ENCODE measurements around the gene EFNB2.
A peak's percentile ranks its signal among the peaks of the same experiment; 100 is the strongest.

The EFNB2 gene

DNA sequence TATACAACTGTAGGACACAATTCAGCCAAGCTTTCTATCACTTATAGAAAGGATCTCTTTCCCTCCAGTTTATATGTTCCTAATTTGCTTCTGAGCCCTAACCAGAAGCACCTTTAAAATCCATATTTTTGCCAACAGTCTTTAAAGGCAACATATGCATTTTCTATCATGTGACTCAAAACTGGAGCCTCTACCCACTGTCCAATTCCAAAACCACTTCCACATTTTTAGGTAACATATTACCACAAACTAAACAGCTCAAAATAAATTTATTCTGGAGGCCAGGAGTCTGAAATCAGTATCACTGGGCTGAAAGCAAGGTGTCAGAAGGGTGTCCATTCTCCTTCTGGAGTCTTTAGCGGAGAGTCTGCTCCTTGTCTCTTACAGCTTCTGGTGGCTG lies 15.9 kb upstream of the EFNB2 start:
- peaks cover 20 to 61% of the 10 kb centered on the region in 2 donors for H3K36me3 ChIP-seq (ENCODE audit: control insufficient read depth in 1 of 2, insufficient read depth in 2 of 2, low read length in 2 of 2)

GRCh38 chr13:106550570-106551135 lies 15.2 kb upstream of the EFNB2 start:
- no peaks in the 10 kb centered on the region for H3K27me3 ChIP-seq (ENCODE audit: control insufficient read depth in 1 of 2, insufficient read depth in 2 of 2, low read length in 2 of 2)
- peaks cover 13 to 54% of the 10 kb centered on the region in 2 donors for H3K36me3 ChIP-seq (ENCODE audit: control insufficient read depth in 1 of 2, insufficient read depth in 2 of 2, low read length in 2 of 2)
- no peak overlapping the region for H3K4me3 ChIP-seq (ENCODE audit: low read depth in 1 of 2, low read length in 2 of 2)
- no peaks in the 10 kb centered on the region for H3K4me1 ChIP-seq (ENCODE audit: control insufficient read depth in 1 of 2, insufficient read depth in 2 of 2, low read length in 2 of 2)
- H3K27ac ChIP-seq (ENCODE audit: low read depth, low read length), result no peak overlapping the region
- no peak overlapping the region for H3K9ac ChIP-seq (ENCODE audit: low read depth in 1 of 2, low read length in 2 of 2)
- H3K9me3 ChIP-seq (ENCODE audit: control insufficient read depth in 1 of 2, low read length in 2 of 2), result no peaks in the 10 kb centered on the region

More for the DNA sequence above, 15.9 kb upstream of the EFNB2 start:
- no peaks in the 10 kb centered on the region for H3K4me1 ChIP-seq (ENCODE audit: control insufficient read depth in 1 of 2, insufficient read depth in 2 of 2, low read length in 2 of 2)
- no peaks in the 10 kb centered on the region for H3K9me3 ChIP-seq (ENCODE audit: control insufficient read depth in 1 of 2, low read length in 2 of 2)
- H3K9ac ChIP-seq (ENCODE audit: low read depth in 1 of 2, low read length in 2 of 2), result no peak overlapping the region
- no peak overlapping the region for H3K27ac ChIP-seq (ENCODE audit: low read depth, low read length)
- H3K27me3 ChIP-seq (ENCODE audit: control insufficient read depth in 1 of 2, insufficient read depth in 2 of 2, low read length in 2 of 2), result no peaks in the 10 kb centered on the region
- no peak overlapping the region for H3K4me3 ChIP-seq (ENCODE audit: low read depth in 1 of 2, low read length in 2 of 2)

- H3K4me1 ChIP-seq (ENCODE audit: control insufficient read depth in 1 of 2, insufficient read depth in 2 of 2, low read length in 2 of 2), result peaks cover 0 to 5% of the 10 kb centered on the region in 2 donors
- no peak overlapping the region for H3K27ac ChIP-seq (ENCODE audit: low read depth, low read length)
- no peak overlapping the region for H3K9ac ChIP-seq (ENCODE audit: low read depth in 1 of 2, low read length in 2 of 2)
- H3K27me3 ChIP-seq (ENCODE audit: control insufficient read depth in 1 of 2, insufficient read depth in 2 of 2, low read length in 2 of 2), result no peaks in the 10 kb centered on the region
- H3K9me3 ChIP-seq (ENCODE audit: control insufficient read depth in 1 of 2, low read length in 2 of 2), result no peaks in the 10 kb centered on the region
- H3K4me3 ChIP-seq (ENCODE audit: low read depth in 1 of 2, low read length in 2 of 2), result no peak overlapping the region
- peaks cover 13 to 45% of the 10 kb centered on the region in 2 donors for H3K36me3 ChIP-seq (ENCODE audit: control insufficient read depth in 1 of 2, insufficient read depth in 2 of 2, low read length in 2 of 2)
These were observed 12.7 kb upstream of the EFNB2 start for GRCh38 chr13:106548064-106548696.

DNA sequence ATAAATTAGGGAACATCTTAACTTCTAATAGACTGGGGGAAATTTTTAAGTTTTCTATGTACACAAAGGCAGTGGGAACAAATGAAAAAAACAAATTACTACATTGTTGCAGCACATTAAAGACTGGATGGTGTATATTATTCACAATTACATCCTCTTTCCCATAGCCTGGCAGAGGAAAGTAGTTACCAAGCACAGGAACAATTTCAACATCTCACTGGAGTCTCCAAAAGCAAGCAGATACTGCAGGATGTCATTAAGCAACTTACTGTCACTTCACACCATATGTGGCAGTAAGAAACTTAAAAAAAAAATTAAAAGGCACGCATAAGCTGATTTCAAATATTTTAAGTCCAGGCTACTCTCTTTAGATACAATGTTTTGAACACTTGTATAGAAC lies 6.4 kb upstream of the EFNB2 start:
- no peaks in the 10 kb centered on the region for H3K27me3 ChIP-seq (ENCODE audit: control insufficient read depth in 1 of 2, insufficient read depth in 2 of 2, low read length in 2 of 2)
- H3K36me3 ChIP-seq (ENCODE audit: control insufficient read depth in 1 of 2, insufficient read depth in 2 of 2, low read length in 2 of 2), result peaks cover 18 to 34% of the 10 kb centered on the region in 2 donors
- no peaks in the 10 kb centered on the region for H3K9me3 ChIP-seq (ENCODE audit: control insufficient read depth in 1 of 2, low read length in 2 of 2)
- no peak overlapping the region for H3K4me3 ChIP-seq (ENCODE audit: low read depth in 1 of 2, low read length in 2 of 2)
- peaks cover 0 to 5% of the 10 kb centered on the region in 2 donors for H3K4me1 ChIP-seq (ENCODE audit: control insufficient read depth in 1 of 2, insufficient read depth in 2 of 2, low read length in 2 of 2)
- H3K27ac ChIP-seq (ENCODE audit: low read depth, low read length), result no peak overlapping the region
- H3K9ac ChIP-seq (ENCODE audit: low read depth in 1 of 2, low read length in 2 of 2), result no peak overlapping the region

GRCh38 chr13:106540613-106541012 lies 5.2 kb upstream of the EFNB2 start:
- Histone ChIP-seq H3K36me3 (ENCODE audit: control insufficient read depth in 1 of 2, insufficient read depth in 2 of 2, low read length in 2 of 2) (peaks cover 15 to 30% of the 10 kb centered on the region in 2 donors), H3K9me3 (ENCODE audit: control insufficient read depth in 1 of 2, low read length in 2 of 2) (no peaks in the 10 kb centered on the region), H3K27me3 (ENCODE audit: control insufficient read depth in 1 of 2, insufficient read depth in 2 of 2, low read length in 2 of 2) (no peaks in the 10 kb centered on the region), H3K4me1 (ENCODE audit: control insufficient read depth in 1 of 2, insufficient read depth in 2 of 2, low read length in 2 of 2) (peaks cover 5 to 7% of the 10 kb centered on the region in 2 donors), H3K9ac (ENCODE audit: low read depth in 1 of 2, low read length in 2 of 2) (no peak overlapping the region), H3K27ac (ENCODE audit: low read depth, low read length) (no peak overlapping the region), H3K4me3 (ENCODE audit: low read depth in 1 of 2, low read length in 2 of 2) (no peak overlapping the region)

DNA sequence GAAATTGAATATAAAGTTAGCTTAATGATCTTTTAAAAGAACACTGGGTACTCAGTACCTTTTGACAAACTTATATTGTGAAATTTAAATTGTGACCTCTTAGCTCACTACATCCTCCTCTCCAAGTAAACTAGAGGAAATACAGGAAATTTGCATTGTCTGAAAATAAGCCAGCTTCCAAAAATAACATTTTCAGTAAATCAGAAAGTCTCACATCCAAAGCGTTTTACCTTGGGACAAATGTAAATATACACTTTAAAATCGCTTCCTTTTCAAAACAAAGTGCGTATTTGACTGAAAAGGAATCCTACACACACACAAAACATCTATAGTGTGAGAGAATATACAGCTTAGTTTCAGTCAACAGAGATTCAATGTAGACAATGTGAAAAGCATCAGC lies 2.1 kb upstream of the EFNB2 start:
- Histone ChIP-seq H3K4me1 (ENCODE audit: control insufficient read depth in 1 of 2, insufficient read depth in 2 of 2, low read length in 2 of 2) (peaks cover 0 to 7% of the 10 kb centered on the region in 2 donors), H3K9ac (ENCODE audit: low read depth in 1 of 2, low read length in 2 of 2) (no peak overlapping the region), H3K27ac (ENCODE audit: low read depth, low read length) (no peak overlapping the region), H3K36me3 (ENCODE audit: control insufficient read depth in 1 of 2, insufficient read depth in 2 of 2, low read length in 2 of 2) (peaks cover 4 to 11% of the 10 kb centered on the region in 2 donors), H3K9me3 (ENCODE audit: control insufficient read depth in 1 of 2, low read length in 2 of 2) (no peaks in the 10 kb centered on the region), H3K27me3 (ENCODE audit: control insufficient read depth in 1 of 2, insufficient read depth in 2 of 2, low read length in 2 of 2) (no peaks in the 10 kb centered on the region), H3K4me3 (ENCODE audit: low read depth in 1 of 2, low read length in 2 of 2) (no peak overlapping the region)

DNA sequence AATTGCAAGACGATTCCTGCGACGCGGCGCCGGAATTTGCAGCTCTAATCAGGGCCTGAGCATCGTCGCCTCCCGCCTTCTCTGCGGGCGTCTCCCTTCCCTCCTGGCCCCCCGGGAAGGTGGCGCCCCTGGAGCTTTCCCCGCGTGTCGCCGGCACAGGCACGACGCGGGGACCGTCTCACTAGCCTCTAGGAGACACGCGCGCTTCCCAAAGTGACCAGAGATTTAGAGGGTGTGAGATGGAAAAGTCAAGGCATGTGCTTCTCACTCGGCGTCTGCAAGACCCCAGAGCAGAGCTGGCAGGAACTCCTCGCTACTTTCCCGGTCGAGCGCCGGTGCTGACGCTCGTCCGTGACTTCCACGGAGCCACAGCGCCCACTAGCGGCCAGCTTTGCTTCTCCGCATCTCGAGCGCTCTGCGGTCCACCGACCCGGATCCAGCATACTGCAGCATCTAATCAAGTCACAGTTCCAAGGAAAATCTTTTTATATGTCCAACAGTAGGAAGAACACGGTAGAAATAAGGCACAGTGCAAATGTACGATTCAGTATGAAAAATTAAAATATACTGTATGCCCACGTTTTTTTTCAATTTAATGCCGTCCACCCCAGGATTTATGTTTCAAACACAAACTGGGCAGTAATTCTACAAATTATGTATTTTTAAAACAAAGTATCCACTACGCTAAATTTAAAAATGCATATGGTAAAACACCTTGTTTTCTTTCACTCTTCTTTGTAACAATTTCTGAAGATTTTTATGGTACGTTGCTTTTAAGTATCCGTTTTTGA lies 977 bp upstream of the EFNB2 start:
- Histone ChIP-seq H3K9ac (ENCODE audit: low read depth in 1 of 2, low read length in 2 of 2) (peak overlapping the region; percentile 45 to 63), H3K4me1 (ENCODE audit: control insufficient read depth in 1 of 2, insufficient read depth in 2 of 2, low read length in 2 of 2) (peaks cover 2 to 9% of the 10 kb centered on the region in 2 donors), H3K36me3 (ENCODE audit: control insufficient read depth in 1 of 2, insufficient read depth in 2 of 2, low read length in 2 of 2) (peaks cover 3 to 4% of the 10 kb centered on the region in 2 donors), H3K4me3 (ENCODE audit: low read depth in 1 of 2, low read length in 2 of 2) (peak overlapping the region; percentile 75 to 81), H3K27ac (ENCODE audit: low read depth, low read length) (no peak overlapping the region), H3K27me3 (ENCODE audit: control insufficient read depth in 1 of 2, insufficient read depth in 2 of 2, low read length in 2 of 2) (no peaks in the 10 kb centered on the region), H3K9me3 (ENCODE audit: control insufficient read depth in 1 of 2, low read length in 2 of 2) (no peaks in the 10 kb centered on the region)

GRCh38 chr13:106534639-106535551 lies 567 bp downstream of the EFNB2 start:
- Histone ChIP-seq H3K4me3 (ENCODE audit: low read depth in 1 of 2, low read length in 2 of 2) (peak overlapping the region; percentile 71 to 85), H3K27ac (ENCODE audit: low read depth, low read length) (peak overlapping the region; percentile 43), H3K27me3 (ENCODE audit: control insufficient read depth in 1 of 2, insufficient read depth in 2 of 2, low read length in 2 of 2) (no peaks in the 10 kb centered on the region), H3K36me3 (ENCODE audit: control insufficient read depth in 1 of 2, insufficient read depth in 2 of 2, low read length in 2 of 2) (no peaks in the 10 kb centered on the region), H3K4me1 (ENCODE audit: control insufficient read depth in 1 of 2, insufficient read depth in 2 of 2, low read length in 2 of 2) (peaks cover 12 to 16% of the 10 kb centered on the region in 2 donors), H3K9me3 (ENCODE audit: control insufficient read depth in 1 of 2, low read length in 2 of 2) (no peaks in the 10 kb centered on the region), H3K9ac (ENCODE audit: low read depth in 1 of 2, low read length in 2 of 2) (peak overlapping the region; percentile 84 to 85)

- Histone ChIP-seq H3K4me1 (ENCODE audit: control insufficient read depth in 1 of 2, insufficient read depth in 2 of 2, low read length in 2 of 2) (peaks cover 12 to 22% of the 10 kb centered on the region in 2 donors), H3K27ac (ENCODE audit: low read depth, low read length) (peak overlapping the region; percentile 33), H3K9ac (ENCODE audit: low read depth in 1 of 2, low read length in 2 of 2) (peak overlapping the region; percentile 84 to 85), H3K9me3 (ENCODE audit: control insufficient read depth in 1 of 2, low read length in 2 of 2) (no peaks in the 10 kb centered on the region), H3K27me3 (ENCODE audit: control insufficient read depth in 1 of 2, insufficient read depth in 2 of 2, low read length in 2 of 2) (no peaks in the 10 kb centered on the region), H3K36me3 (ENCODE audit: control insufficient read depth in 1 of 2, insufficient read depth in 2 of 2, low read length in 2 of 2) (no peaks in the 10 kb centered on the region), H3K4me3 (ENCODE audit: low read depth in 1 of 2, low read length in 2 of 2) (peak overlapping the region; percentile 71 to 85)
These were observed 1.4 kb downstream of the EFNB2 start for GRCh38 chr13:106533943-106534638.
